Right lobe of liver (tissue), 4 donors: ENCODE data around the gene CCDC197.

Experiments used
- POLR2A ChIP-seq: fragments of 450-650 bp; IDR thresholded peaks from one replicate; pipeline ENCODE4 v1.6.1; 2017; ENCODE audit warnings: antibody characterized with exemption, mild to moderate bottlenecking
- TF ChIP-seq, protein P1 (sequence below), 4 donors: fragments of 200-600 bp in 3 of 4; fragments of 450-650 bp in 1 of 4; IDR thresholded peaks; one replicate each; pipeline versions ENCODE4 v1.5.1 to v1.8.0; 2016 to 2022; ENCODE audit warnings: antibody characterized with exemption in 4 of 4, mild to moderate bottlenecking in 2 of 4
- donor health status: DM: no; HTN: no; CAD: no.
- donor health status: DM: no; HTN: no; CAD: no.
- donor health status: DM: no; HTN: yes; CAD: no.

DNA sequence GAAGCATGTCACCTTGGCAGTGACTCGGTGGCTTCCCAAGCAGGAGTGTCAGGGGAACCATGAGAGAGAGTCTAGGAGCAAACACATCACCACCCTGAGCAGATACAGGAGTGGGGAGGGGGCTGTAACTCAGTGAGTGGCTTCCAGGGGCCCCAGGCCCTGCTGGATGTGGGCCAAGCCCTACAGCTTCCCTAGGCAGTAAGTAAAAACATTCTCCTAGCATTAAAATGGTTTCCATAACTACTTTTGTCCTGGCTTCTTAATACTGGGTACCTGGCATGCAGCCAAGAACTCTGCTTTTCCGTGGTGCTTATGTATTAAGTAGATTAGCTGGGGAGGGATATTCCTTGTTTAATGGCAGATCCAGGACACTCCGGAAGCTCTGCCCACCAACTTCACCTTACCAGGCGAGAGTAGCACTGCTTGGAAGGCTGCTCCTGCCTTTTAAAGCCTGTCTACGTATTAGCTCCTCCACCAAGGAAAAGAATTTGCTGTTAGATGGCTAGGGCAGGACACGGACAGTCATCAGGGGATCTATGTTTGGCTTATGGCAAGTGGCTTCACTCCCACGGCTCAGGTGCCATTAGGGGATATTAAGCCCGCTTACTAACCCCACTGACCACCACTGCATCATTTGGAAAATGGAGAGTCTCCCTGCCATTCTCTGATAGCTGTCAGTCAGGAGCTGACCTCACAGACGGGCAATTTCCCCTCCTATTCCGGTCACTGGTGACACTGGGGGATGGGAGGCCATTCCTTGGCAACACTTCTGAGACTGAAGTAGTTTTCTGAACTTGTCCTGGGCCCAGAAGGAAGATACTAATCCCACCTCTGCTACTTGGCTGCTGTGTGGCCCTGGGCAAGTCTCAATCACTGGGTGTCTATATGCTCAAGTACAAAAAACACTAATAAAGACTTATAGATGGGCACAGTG lies 51.9 kb downstream of the CCDC197 start:
- TF ChIP-seq POLR2A, result no peak
- TF ChIP-seq, protein P1, sequence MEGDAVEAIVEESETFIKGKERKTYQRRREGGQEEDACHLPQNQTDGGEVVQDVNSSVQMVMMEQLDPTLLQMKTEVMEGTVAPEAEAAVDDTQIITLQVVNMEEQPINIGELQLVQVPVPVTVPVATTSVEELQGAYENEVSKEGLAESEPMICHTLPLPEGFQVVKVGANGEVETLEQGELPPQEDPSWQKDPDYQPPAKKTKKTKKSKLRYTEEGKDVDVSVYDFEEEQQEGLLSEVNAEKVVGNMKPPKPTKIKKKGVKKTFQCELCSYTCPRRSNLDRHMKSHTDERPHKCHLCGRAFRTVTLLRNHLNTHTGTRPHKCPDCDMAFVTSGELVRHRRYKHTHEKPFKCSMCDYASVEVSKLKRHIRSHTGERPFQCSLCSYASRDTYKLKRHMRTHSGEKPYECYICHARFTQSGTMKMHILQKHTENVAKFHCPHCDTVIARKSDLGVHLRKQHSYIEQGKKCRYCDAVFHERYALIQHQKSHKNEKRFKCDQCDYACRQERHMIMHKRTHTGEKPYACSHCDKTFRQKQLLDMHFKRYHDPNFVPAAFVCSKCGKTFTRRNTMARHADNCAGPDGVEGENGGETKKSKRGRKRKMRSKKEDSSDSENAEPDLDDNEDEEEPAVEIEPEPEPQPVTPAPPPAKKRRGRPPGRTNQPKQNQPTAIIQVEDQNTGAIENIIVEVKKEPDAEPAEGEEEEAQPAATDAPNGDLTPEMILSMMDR (IDR thresholded peaks at IDR 0.05), result no peak
